Right atrium auricular region (tissue), 2 donors: ENCODE results near the gene MALL. TPM values are rescaled to one million over a fixed set of nuclear protein-coding genes. Genes with fewer than 3 reads are reported as not detected.
"Not testable (repeated sequence)": the region's sequence is repeated elsewhere in the genome, so short reads cannot be mapped to it uniquely, and the experiment has no call there.

Source experiments
- DNase-seq: peaks from one replicate; pipeline ENCODE4 v3.0.0-alpha.2; 2019; ENCODE audit warnings: low spot score
- H3K27ac ChIP-seq, 2 donors: fragments of 200-600 bp; sonication (generic); 1 replicate in 1 of 2; 2 replicates in 1 of 2; pipeline ENCODE4 v1.5.1; 2016 to 2019
- H3K27me3 ChIP-seq, 2 donors: fragments of 200-600 bp; sonication (generic); one replicate each; pipeline versions ENCODE4 v1.5.1 to v1.6.0; 2017 to 2019
- H3K36me3 ChIP-seq: fragments of 200-600 bp; sonication (generic); one replicate; pipeline ENCODE4 v1.5.1; 2016
- H3K4me1 ChIP-seq, 2 donors: fragments of 200-600 bp; sonication (generic); one replicate each; pipeline versions ENCODE4 v1.5.1 to v1.6.0; 2017 to 2019
- H3K4me3 ChIP-seq, 2 donors: fragments of 200-600 bp; sonication (generic); 1 replicate in 1 of 2; 2 replicates in 1 of 2; pipeline ENCODE4 v1.5.1; 2017 to 2019; ENCODE audit warnings: mild to moderate bottlenecking in 1 of 2, moderate library complexity in 1 of 2
- H3K9me3 ChIP-seq, 2 donors: fragments of 200-600 bp; sonication (generic); one replicate each; pipeline ENCODE4 v1.5.1; 2019
- CTCF ChIP-seq, 2 donors: fragments of 200-600 bp; sonication (generic); IDR thresholded peaks; one replicate each; pipeline ENCODE4 v1.5.1; 2019; ENCODE audit warnings: antibody characterized with exemption in 2 of 2
- total RNA-seq, 2 donors: library from RNA; depleted of rRNA; stranded (reverse); fragments of >200 nt; gene quantifications; one replicate each; pipeline ENCODE4 v1.1.0, GENCODE V29; 2016

MALL gene
- total RNA-seq: 10 to 100 TPM; 17.9 to 27.4 TPM

GRCh38 chr2:110115291-110116032 lies at the start of gene MALL:
MALL (minus strand) TSS chr2:110115822; CDS start chr2:110115792, 30 bp downstream.
- Histone ChIP-seq H3K27me3 (peaks cover 0 to 6% of the 10 kb centered on the region in 2 donors), H3K36me3 (no peaks in the 10 kb centered on the region), H3K27ac (peak within 1 kb of the TSS; percentile 34 to 40), H3K4me1 (peaks cover 0 to 19% of the 10 kb centered on the region in 2 donors), H3K9me3 (no peaks in the 10 kb centered on the region), H3K4me3 (peak within 1 kb of the TSS; percentile 36 to 51)
- TF ChIP-seq CTCF (IDR thresholded peaks at IDR 0.05): no peak
- no peak for DNase-seq

DNA sequence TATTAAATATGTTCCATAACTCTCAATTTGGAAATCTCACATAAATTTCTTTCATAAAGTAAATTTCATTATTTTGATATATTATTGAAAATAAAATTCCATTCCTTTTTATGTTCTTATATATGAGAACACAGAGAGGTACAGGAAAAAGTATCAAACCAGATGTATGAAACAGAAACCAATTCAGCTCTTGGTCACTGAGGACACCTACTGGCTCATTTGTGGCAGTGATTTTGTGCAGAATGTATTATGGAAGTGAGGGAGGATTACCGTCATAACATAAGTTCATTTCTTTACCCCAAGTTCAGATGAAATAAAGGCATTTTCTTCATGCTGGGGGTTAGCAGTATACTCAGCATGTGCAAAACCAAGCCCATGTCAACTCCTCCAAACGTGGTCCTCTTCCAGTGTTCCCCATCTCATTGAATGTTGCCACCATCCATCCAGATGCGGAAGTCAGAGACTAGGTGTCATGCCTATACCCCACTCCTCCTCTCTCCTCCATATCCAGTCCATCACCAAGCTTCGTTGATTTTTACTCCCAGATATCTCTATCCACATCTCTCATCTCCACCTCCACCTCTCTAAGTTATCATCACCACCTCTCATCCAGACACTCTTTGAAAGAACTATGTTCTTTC lies 41.7 kb upstream of the MALL start:
- Histone ChIP-seq H3K9me3 (peaks cover 0 to 7% of the 10 kb centered on the region in 2 donors), H3K27ac (no peak overlapping the region), H3K4me1 (peaks cover 0 to 3% of the 10 kb centered on the region in 2 donors), H3K36me3 (no peaks in the 10 kb centered on the region), H3K4me3 (no peak overlapping the region), H3K27me3 (no peaks in the 10 kb centered on the region)
- no peak for DNase-seq
- peak; percentile 65 to 94 for TF ChIP-seq CTCF (IDR thresholded peaks at IDR 0.05)

GRCh38 chr2:110154828-110155227 lies 39.2 kb upstream of the MALL start:
- not testable (repeated sequence) for H3K9me3 ChIP-seq, H3K36me3 ChIP-seq, H3K27me3 ChIP-seq, DNase-seq, H3K4me1 ChIP-seq, H3K4me3 ChIP-seq, H3K27ac ChIP-seq

DNA sequence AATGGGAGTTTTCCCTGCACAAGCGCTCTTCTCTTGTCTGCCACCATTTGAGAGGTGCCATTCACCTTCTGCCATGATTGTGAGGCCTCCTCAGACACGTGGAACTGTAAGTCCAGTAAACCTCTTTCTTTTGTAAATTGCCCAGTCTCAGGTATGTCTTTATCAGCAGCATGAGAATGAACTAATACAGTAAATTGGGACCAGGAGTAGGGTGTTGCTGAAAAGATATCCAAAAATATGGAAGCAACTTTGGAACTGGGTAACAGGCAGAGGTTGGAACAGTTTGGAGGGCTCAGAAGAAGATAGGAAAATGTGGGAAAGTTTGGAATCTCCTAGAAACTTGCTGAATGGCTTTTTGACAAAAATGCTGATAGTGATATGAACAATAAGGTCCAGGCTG lies 38.6 kb upstream of the MALL start:
- H3K4me1 ChIP-seq, H3K4me3 ChIP-seq, H3K27ac ChIP-seq, DNase-seq, H3K27me3 ChIP-seq, H3K9me3 ChIP-seq, H3K36me3 ChIP-seq: not testable (repeated sequence)

DNA sequence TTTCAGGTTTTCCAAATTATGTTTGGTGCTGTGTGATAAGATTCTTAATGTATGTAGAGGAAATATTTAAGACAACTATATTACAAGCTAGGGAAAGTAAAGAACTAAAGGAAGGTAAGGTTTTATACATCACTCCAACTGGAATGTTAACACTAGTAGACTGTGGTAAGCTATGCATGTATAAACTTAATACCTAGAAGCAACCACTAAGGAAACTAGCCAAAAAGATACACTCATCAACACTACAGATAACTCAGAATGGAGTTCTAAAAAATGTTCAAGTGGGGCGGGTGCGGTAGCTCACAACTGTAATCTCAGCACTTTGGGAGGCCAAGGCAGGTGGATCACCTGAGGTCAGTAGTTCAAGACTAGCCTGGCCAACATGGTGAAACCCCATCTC lies 37.8 kb upstream of the MALL start:
- no peaks in the 10 kb centered on the region for H3K27me3 ChIP-seq
- H3K36me3 ChIP-seq: no peaks in the 10 kb centered on the region
- H3K4me1 ChIP-seq: peaks cover 0 to 3% of the 10 kb centered on the region in 2 donors
- peaks cover 0 to 7% of the 10 kb centered on the region in 2 donors for H3K9me3 ChIP-seq
- no peak for TF ChIP-seq CTCF (IDR thresholded peaks at IDR 0.05)
- no peak for DNase-seq
- H3K4me3 ChIP-seq: no peak overlapping the region
- H3K27ac ChIP-seq: no peak overlapping the region

DNA sequence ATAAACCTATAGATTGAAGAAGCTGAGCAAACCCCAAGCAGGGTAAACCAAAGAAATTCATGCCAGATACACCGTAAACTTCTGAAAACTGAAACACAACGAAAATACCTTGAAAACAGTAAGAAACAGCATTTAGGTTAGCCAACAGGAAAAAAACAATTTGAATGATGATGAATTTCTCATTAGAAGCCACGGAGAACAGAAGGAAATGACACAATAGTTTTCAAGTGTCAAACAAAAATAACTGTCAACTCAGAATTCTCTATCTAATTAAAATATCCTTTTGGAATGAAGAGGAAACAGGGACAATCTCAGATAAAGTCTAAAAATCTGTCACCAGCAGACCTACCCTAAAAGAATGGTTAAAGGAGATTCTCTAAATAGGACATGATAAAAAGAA lies 37.3 kb upstream of the MALL start:
- TF ChIP-seq CTCF (IDR thresholded peaks at IDR 0.05): no peak
- no peak for DNase-seq
- no peak overlapping the region for H3K27ac ChIP-seq

More for the DNA sequence above, 37.3 kb upstream of the MALL start:
- Histone ChIP-seq H3K9me3 (peaks cover 0 to 7% of the 10 kb centered on the region in 2 donors), H3K4me1 (peaks cover 0 to 3% of the 10 kb centered on the region in 2 donors), H3K4me3 (no peak overlapping the region), H3K36me3 (no peaks in the 10 kb centered on the region), H3K27me3 (no peaks in the 10 kb centered on the region)
